AG10803 (cell line): Measurements from ENCODE around the gene GBF1.

ENCODE experiments used
- DNase-seq: peaks from one replicate; pipeline ENCODE4 v3.0.0; 2010; ENCODE audit warnings: low read depth
- H3K4me3 ChIP-seq: 2 replicates; pipeline ENCODE4 v1.5.1; 2011; ENCODE audit warnings: mild to moderate bottlenecking, low read length, control low read depth
- TF ChIP-seq, protein P1 (sequence below): conservative IDR thresholded peaks from 2 replicates; pipeline ENCODE4 v1.5.1; 2011; ENCODE audit warnings: mild to moderate bottlenecking, low read length, control low read depth, inconsistent platforms

Gene GBF1

GRCh38 chr10:102379383-102379782 is 134.1 kb downstream of the GBF1 start:
- no peak overlapping the region for H3K4me3 ChIP-seq
- TF ChIP-seq, protein P1, sequence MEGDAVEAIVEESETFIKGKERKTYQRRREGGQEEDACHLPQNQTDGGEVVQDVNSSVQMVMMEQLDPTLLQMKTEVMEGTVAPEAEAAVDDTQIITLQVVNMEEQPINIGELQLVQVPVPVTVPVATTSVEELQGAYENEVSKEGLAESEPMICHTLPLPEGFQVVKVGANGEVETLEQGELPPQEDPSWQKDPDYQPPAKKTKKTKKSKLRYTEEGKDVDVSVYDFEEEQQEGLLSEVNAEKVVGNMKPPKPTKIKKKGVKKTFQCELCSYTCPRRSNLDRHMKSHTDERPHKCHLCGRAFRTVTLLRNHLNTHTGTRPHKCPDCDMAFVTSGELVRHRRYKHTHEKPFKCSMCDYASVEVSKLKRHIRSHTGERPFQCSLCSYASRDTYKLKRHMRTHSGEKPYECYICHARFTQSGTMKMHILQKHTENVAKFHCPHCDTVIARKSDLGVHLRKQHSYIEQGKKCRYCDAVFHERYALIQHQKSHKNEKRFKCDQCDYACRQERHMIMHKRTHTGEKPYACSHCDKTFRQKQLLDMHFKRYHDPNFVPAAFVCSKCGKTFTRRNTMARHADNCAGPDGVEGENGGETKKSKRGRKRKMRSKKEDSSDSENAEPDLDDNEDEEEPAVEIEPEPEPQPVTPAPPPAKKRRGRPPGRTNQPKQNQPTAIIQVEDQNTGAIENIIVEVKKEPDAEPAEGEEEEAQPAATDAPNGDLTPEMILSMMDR = no peak
- DNase-seq = no peak

- TF ChIP-seq, protein P1 = no peak
- no peak for DNase-seq
- H3K4me3 ChIP-seq = no peak overlapping the region
These were observed 136.7 kb downstream of the GBF1 start for GRCh38 chr10:102381983-102382382.

GRCh38 chr10:102382871-102383270 is 137.5 kb downstream of the GBF1 start:
- no peak overlapping the region for H3K4me3 ChIP-seq
- TF ChIP-seq, protein P1 = no peak
- DNase-seq = no peak

- DNase-seq = no peak
- TF ChIP-seq, protein P1 = peak; percentile 23; the same call in 1 of the 2 replicates
- H3K4me3 ChIP-seq = no peak overlapping the region
These were observed 138.7 kb downstream of the GBF1 start for GRCh38 chr10:102384053-102384452.

- TF ChIP-seq, protein P1 = no peak
- no peak overlapping the region for H3K4me3 ChIP-seq
- DNase-seq = peak; percentile 48
These were observed 139.5 kb downstream of the GBF1 start for GRCh38 chr10:102384606-102385429.

DNA sequence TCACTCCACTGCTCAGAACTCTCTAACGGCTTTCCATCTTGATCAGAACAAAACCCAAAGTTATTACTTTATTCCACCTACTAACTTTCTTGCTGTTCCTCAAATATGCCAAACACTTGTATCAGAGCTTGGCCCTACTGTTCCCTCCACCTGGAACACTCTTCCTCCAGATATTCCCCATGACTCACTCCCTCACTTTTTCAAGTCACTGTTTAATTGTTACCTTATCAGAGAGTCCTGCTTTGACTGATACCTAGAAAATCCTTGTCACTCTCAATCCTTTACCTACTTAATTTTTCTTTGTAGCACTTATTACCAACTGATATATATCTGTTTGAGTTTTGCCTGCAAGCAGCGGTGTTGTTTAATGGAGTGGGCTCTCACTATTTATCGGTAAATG is 144.6 kb downstream of the GBF1 start:
- no peak for DNase-seq
- H3K4me3 ChIP-seq = no peak overlapping the region
- TF ChIP-seq, protein P1 = no peak

DNA sequence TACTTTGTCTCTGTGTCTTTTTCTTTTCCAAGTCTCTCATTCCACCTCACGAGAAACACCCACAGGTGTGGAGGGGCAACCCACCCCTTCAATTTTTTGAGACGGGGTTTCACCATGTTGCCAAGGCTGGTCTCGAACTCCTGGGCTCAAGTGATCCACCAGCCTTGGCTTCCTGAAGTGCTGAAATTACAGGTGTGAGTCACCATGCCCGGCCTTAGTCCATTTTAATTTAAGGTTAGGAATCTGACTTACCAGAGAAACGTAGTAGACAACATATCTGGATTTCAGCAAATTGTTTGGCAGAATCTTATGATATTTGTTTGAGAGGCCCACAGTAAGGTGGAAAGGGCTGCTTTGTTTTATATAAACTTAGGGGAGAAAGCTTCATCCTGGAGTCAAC is 147.0 kb downstream of the GBF1 start:
- no peak overlapping the region for H3K4me3 ChIP-seq
- no peak for DNase-seq
- TF ChIP-seq, protein P1 = no peak
